ENCODE results near the gene PLEK2.
"Not testable (repeated sequence)": the region's sequence is repeated elsewhere in the genome, so short reads cannot be mapped to it uniquely, and the experiment has no call there.

Gene PLEK2

DNA sequence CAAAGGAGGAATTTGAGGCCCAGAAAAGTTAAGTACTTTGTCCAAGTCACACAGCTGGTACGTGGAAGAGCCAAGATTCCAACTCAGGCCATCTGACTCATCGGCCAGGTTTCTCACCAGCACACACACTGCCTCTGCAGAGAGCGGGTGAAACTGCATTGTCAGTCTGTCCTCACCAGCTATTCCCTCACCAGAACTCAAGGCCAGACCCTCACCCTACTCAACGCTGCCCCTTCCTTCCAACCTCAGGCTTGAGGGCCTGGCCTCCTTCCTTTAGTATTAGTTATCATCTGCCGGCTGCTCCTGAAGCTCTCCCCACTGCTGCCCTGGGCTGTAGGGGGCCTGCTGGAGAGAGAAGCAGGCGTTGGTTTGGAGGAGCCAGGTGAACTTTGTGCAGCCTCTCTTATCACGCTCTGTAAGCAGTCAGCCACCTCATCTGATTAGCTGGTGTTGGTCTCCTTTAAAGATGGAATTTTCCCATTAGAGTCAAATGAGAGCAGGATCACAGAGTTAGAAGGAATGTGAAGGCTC lies 16.6 kb upstream of the PLEK2 start:
- no peak for DNase-seq

- DNase-seq: peak; percentile 73
Observed at GRCh38 chr14:67426983-67427606, 15.1 kb upstream of the PLEK2 start.

- no peak for DNase-seq
Observed at GRCh38 chr14:67426161-67426560, 14.2 kb upstream of the PLEK2 start.

DNA sequence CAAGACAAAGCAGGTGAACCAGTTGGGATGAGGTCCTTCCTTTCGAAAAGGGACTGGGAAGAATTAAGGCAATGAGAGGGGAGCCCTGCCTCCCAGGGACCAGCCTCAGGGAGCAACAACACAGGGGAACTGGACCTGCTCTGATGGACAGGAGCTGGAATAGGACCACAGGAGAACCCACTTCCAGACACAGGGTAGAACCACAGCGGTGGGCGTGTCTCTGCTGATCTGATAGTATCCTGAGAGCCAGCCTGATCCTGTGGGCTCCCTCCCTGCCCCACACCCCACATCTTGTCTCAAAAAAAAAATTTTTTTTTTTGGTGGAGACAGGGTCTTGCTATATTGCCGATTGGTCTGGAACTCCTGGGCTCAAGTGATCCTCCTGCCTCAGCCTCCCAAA lies 13.6 kb upstream of the PLEK2 start:
- no peak for DNase-seq

- DNase-seq: no peak
Observed at GRCh38 chr14:67424539-67424938, 12.6 kb upstream of the PLEK2 start.

DNA sequence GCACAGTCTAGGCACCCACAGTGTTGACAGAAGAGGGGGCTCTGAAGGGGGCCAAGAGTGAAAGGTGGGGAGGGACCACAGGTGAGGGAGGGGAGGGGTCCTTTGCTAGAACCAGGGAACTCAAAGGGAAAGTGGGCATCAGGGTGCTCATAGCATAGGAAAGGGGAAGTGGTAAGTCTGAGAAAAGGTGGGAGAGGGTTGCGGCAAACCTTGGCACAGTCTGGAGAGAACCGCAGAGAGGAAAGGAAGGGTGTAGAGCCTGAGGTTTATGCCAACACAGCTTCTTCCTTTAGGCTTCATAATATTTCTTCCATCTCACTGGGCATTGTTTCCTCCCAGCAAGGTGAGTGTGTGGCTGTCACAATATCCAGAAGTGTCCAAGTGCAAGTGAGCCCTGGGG lies 11.5 kb upstream of the PLEK2 start:
- DNase-seq: no peak

DNA sequence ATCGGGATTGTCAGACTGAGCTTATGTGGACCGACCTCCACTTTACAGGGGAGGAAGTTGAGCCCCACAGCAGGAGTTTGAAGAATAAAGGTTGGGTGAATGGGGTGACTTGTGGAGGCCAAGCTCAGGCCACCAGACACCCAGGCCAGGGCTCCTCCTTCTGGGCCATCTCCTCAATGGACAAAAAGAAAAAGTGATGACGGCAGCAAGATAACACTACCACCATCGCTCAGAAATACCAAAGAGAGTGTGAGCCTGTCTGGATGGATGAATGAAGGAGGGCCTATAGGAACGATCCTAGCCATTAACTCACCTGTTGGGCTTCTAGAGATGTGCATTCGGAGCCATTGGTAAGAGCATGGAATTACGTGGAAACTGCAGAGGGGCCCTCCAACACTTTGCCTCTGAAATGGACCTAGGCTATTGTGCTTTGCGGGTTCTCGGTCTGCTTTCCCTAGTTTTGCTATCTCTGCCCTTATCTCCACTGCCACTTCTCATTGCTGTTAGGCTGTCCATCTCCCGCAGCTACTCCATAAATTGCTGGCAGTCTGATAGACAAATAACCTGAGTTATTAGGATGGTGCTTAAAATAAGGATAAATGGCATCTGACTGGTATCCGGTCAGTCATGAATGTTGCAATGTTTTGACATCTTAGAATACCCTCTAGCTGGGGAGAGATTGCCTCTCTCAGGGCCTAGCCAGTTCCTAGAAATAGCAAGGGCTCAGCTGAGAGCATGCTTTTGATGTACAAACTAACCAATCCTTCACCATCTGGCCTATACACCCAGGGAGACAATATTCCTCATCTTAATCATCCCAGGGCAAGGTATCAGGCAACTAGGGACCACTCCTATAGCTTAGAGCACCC lies 9.6 kb upstream of the PLEK2 start:
- no peak for DNase-seq

- DNase-seq: no peak
Observed at GRCh38 chr14:67420102-67420739, 8.3 kb upstream of the PLEK2 start.

DNA sequence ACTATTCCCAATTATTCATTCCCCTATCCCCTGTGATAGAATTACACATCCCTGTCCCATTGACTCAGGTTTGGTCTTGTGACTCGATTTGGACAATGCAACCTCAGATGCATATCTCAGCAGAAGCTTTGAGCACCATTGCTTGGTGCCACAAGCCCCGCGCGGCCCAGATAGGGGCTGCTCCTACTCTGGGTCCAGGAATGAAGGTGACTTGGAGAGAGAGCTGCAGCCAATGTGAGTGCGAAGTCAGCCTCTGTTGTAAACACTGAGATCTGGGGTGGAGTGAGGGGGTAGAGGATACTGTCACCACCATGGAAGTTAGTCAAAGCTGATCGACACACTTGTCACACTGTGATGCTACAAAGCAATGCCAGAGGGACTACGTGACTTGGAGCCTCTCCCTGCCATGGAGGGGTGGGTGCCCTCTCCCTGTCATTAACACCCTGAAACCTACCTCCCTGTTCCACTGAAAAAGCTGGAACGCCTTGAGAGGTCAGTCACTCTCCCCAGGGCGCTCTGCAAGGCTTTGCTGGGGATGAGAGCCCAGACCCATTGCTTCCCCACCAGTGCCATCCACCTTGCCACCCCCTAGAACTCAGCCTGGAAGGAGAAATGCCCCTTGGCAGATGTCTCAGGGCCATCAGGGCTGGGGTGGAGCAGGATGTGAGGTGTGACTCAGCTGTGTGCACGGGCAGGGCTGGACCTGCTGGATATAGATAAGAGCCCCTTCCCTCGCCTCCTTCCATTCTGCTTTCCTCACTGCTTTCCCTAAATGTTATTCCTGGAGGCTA lies 6.6 kb upstream of the PLEK2 start:
- peak; percentile 50 for DNase-seq

GRCh38 chr14:67417633-67418032 lies 5.7 kb upstream of the PLEK2 start:
- DNase-seq: no peak

- DNase-seq: no peak
Observed at GRCh38 chr14:67416810-67417209, 4.8 kb upstream of the PLEK2 start.

GRCh38 chr14:67416085-67416484 lies 4.1 kb upstream of the PLEK2 start:
- DNase-seq: no peak

- DNase-seq: not testable (repeated sequence)
Observed at GRCh38 chr14:67415610-67416009, 3.6 kb upstream of the PLEK2 start.

DNA sequence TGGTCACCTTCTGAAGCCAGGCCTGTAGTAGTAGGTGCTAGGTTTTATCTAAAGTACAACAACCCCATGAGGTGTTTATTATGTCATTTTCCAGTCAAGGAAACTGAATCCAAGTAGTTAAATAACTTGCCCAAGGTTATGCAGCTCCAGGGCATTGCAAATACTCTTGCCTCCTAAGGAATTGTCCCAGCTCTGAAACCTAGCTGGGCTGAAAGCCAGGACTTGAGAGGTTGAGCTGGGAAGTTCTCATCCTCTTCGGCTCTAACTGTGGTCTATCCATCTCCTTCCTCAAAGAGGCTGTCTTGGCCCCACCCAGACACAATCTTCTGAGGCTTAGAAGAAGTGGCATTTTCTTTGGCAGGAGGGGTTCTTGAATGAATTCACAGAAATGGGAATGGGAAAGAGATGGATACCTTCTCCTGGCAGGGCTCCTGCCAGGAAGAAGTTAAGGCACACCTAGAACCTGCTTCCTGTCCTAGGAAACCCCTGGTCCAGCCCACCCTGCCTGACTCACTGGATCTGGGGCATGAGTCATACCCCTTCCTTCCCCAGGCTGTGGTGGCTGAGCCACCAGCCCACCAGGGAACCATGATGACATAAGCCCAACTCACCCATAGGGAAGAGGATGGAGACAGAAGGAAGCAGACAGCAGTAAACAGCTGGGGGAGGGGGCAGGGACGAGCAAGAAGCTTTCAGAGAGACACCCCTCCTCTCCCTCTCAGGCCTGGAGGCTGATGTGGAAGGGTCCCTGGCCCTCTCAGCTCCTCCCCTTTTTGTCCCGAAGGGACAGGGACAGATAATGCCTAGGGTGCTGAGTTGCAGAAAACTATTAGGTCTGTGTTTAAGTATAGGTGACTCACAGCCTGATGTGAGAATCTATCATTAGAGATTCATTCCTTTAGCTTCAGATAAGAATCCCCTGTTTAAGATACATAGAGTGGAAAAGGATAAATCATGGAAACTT lies 2.1 kb upstream of the PLEK2 start:
- peak; percentile 70 for DNase-seq

- no peak for DNase-seq
Observed at GRCh38 chr14:67411370-67411769, 595 bp downstream of the PLEK2 start.

- DNase-seq: no peak
Observed at GRCh38 chr14:67410313-67410712, 1.7 kb downstream of the PLEK2 start.

- no peak for DNase-seq
Observed at GRCh38 chr14:67409461-67409860, 2.5 kb downstream of the PLEK2 start.

- not testable (repeated sequence) for DNase-seq
Observed at GRCh38 chr14:67408122-67408801, 3.7 kb downstream of the PLEK2 start.

DNA sequence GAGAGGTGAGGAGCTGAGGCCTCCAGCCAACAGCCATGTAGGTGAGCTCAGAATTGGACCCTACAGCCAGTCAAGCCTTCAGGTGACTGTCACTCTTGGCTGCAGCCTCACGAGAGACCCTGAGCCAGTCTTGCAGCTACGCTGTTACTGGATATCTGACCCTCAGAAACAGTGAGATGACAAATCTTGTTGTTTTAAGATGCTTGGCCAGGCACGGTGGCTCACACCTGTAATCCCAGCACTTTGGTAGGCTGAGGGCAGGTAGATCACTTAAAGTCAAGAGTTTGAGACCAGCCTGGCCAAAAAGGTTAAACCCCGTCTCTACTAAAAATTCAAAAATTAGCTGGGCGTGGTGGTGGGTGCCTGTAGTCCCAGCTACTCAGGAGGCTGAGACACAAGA lies 6.2 kb downstream of the PLEK2 start:
- DNase-seq: no peak

DNA sequence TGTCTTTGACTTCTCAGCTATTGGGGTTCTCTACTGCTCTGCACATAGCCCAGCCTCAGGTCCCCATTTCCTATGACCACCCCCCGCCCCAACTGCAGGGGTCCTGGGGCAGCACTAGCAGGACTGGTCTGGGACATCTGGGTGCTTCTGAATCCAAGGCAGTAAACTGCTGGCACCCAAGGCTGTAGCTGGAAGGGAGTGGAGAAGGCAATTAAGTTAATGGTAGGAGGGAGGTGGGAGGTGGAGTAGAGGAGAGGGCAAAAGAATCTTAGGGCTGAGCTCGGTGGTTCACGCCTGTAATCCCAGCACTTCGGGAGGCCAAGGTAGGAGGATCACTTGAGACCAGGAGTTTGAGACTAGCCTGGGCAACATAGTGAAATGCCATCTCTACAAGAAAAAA lies 11.5 kb downstream of the PLEK2 start:
- DNase-seq: no peak

GRCh38 chr14:67397536-67397935 lies 14.4 kb downstream of the PLEK2 start:
- no peak for DNase-seq

All from 8988T (cell line).